Measurements from ENCODE around the gene ANKIB1.
"Not testable (repeated sequence)": the region's sequence is repeated elsewhere in the genome, so short reads cannot be mapped to it uniquely, and the experiment has no call there.

ANKIB1 gene

GRCh38 chr7:92409357-92409756 is 163.6 kb downstream of the ANKIB1 start:
- DNase-seq, result no peak

GRCh38 chr7:92410162-92410561 is 164.4 kb downstream of the ANKIB1 start:
- DNase-seq, result not testable (repeated sequence)

- DNase-seq, result no peak
Observed at GRCh38 chr7:92412745-92413144, 167.0 kb downstream of the ANKIB1 start.

GRCh38 chr7:92413550-92413949 is 167.8 kb downstream of the ANKIB1 start:
- no peak for DNase-seq

- no peak for DNase-seq
Observed at GRCh38 chr7:92415225-92415624, 169.5 kb downstream of the ANKIB1 start.

- no peak for DNase-seq
Observed at GRCh38 chr7:92417913-92418312, 172.1 kb downstream of the ANKIB1 start.

- no peak for DNase-seq
Observed at GRCh38 chr7:92421676-92422435, 176.1 kb downstream of the ANKIB1 start.

- DNase-seq, result no peak
Observed at GRCh38 chr7:92422926-92423325, 177.2 kb downstream of the ANKIB1 start.

GRCh38 chr7:92423710-92424131 is 177.9 kb downstream of the ANKIB1 start:
- DNase-seq, result no peak

- DNase-seq, result no peak
Observed at GRCh38 chr7:92425311-92425947, 179.7 kb downstream of the ANKIB1 start.

GRCh38 chr7:92427193-92427592 is 181.4 kb downstream of the ANKIB1 start:
- no peak for DNase-seq

- DNase-seq, result no peak
Observed at GRCh38 chr7:92432299-92432946, 186.6 kb downstream of the ANKIB1 start.

GRCh38 chr7:92433019-92433418 is 187.2 kb downstream of the ANKIB1 start:
- DNase-seq, result no peak

- DNase-seq, result no peak
Observed at GRCh38 chr7:92435542-92435941, 189.8 kb downstream of the ANKIB1 start.

GRCh38 chr7:92436612-92437445 is 191.1 kb downstream of the ANKIB1 start:
- no peak for DNase-seq

GRCh38 chr7:92437956-92438491 is 192.2 kb downstream of the ANKIB1 start:
- no peak for DNase-seq

GRCh38 chr7:92442720-92443119 is 196.9 kb downstream of the ANKIB1 start:
- DNase-seq, result not testable (repeated sequence)

- DNase-seq, result no peak
Observed at GRCh38 chr7:92446869-92447344, 201.1 kb downstream of the ANKIB1 start.

GRCh38 chr7:92447345-92448204 is 201.8 kb downstream of the ANKIB1 start, which contains the start of gene GATAD1:
Gene GATAD1 (plus strand): TSS chr7:92447482. CDS start chr7:92447730, 248 bp downstream.
- peak; percentile 62 for DNase-seq

- peak; percentile 47 for DNase-seq
Observed at GRCh38 chr7:92448205-92448747, 202.5 kb downstream of the ANKIB1 start.
